Activated CD4-positive, alpha-beta memory T cell treated with anti-CD3 and anti-CD28 coated beads, Interleukin-2, amount 10 ng/mL, durations not matched to agents 7 days and 5 days (primary cell): Measurements from ENCODE around the gene CTNNA3. TPM values are rescaled to one million over a fixed set of nuclear protein-coding genes. Genes with fewer than 3 reads are reported as not detected.
"Not testable (repeated sequence)": the region's sequence is repeated elsewhere in the genome, so short reads cannot be mapped to it uniquely, and the experiment has no call there.

Experiments
- CTCF ChIA-PET: fragments of 350-600 bp; sonication (Branson Sonifier 250); formaldehyde crosslinking; loops from one replicate; lab custom pipeline; 2021; ENCODE audit warnings: antibody characterized with exemption, inconsistent platforms; lab: Charles Lee
- POLR2A ChIA-PET: fragments of 350-600 bp; sonication (Branson Sonifier 250); formaldehyde crosslinking; loops from one replicate; lab custom pipeline; 2021; ENCODE audit warnings: antibody characterized with exemption; lab: Charles Lee
- DNase-seq: peaks from one replicate; pipeline ENCODE4 v3.0.0-alpha.2; 2020
- H3K27ac Mint-ChIP-seq: one replicate; pipeline ENCODE4 v1.8.0; 2021; ENCODE audit warnings: mild to moderate bottlenecking, mixed read lengths
- H3K27me3 Mint-ChIP-seq: one replicate; pipeline ENCODE4 v1.8.0; 2021; ENCODE audit warnings: mixed read lengths
- H3K36me3 Mint-ChIP-seq: one replicate; pipeline ENCODE4 v1.8.0; 2021; ENCODE audit warnings: low read depth, mixed read lengths
- H3K4me1 Mint-ChIP-seq: one replicate; pipeline ENCODE4 v1.8.0; 2021; ENCODE audit warnings: mixed read lengths
- H3K4me3 Mint-ChIP-seq: one replicate; pipeline ENCODE4 v1.8.0; 2021; ENCODE audit warnings: mild to moderate bottlenecking, mixed read lengths
- H3K9me3 Mint-ChIP-seq: one replicate; pipeline ENCODE4 v1.8.0; 2021; ENCODE audit warnings: mixed read lengths
- total RNA-seq, 2 experiments: library from RNA; stranded (reverse); gene quantifications; one replicate each; pipeline ENCODE4 v1.2.3, GENCODE V29; 2021

Gene CTNNA3
- total RNA-seq, 2 experiments from 2014 or later = 0.78 TPM; not detected in 1

GRCh38 chr10:67691861-67692260, 4.1 kb downstream of the CTNNA3 start:
- H3K27ac Mint-ChIP-seq, POLR2A ChIA-PET, H3K9me3 Mint-ChIP-seq, CTCF ChIA-PET, H3K4me1 Mint-ChIP-seq, H3K36me3 Mint-ChIP-seq, DNase-seq, H3K4me3 Mint-ChIP-seq: not testable (repeated sequence)
- peaks cover 27% of the 10 kb centered on the region for H3K27me3 Mint-ChIP-seq

DNA sequence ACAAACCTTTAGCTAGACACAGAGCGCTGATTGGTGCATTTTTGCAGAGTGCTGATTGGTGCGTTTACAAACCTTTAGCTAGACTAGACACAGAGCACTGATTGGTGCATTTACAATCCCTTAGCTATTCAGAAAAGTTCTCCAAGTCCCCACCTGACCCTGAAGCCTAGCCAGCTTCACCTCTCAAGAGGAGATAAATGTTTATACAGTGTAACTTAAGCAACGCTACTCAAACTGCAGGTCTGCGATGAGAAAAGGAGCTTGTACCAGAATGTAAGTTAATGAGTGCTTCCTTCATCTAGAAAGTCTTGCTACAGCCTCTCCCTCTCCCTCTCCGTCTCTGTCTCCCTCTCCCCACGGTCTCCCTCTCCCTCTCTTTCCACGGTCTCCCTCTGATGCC, 5.5 kb downstream of the CTNNA3 start:
- H3K27ac Mint-ChIP-seq, H3K4me1 Mint-ChIP-seq, DNase-seq, H3K9me3 Mint-ChIP-seq, CTCF ChIA-PET, POLR2A ChIA-PET, H3K36me3 Mint-ChIP-seq, H3K4me3 Mint-ChIP-seq: not testable (repeated sequence)
- H3K27me3 Mint-ChIP-seq = peaks cover 14% of the 10 kb centered on the region

- POLR2A ChIA-PET, H3K4me1 Mint-ChIP-seq, H3K4me3 Mint-ChIP-seq, H3K27ac Mint-ChIP-seq, H3K27me3 Mint-ChIP-seq, H3K36me3 Mint-ChIP-seq, DNase-seq: not testable (repeated sequence)
- CTCF ChIA-PET = interaction anchor here (1.7 kb wide), 1 partner anchor 13 kb away, joined by 6 read pairs; no protein-coding TSS in a partner anchor
- peaks cover 22% of the 10 kb centered on the region for H3K9me3 Mint-ChIP-seq
These were observed 11.9 kb downstream of the CTNNA3 start for GRCh38 chr10:67684140-67684539.

DNA sequence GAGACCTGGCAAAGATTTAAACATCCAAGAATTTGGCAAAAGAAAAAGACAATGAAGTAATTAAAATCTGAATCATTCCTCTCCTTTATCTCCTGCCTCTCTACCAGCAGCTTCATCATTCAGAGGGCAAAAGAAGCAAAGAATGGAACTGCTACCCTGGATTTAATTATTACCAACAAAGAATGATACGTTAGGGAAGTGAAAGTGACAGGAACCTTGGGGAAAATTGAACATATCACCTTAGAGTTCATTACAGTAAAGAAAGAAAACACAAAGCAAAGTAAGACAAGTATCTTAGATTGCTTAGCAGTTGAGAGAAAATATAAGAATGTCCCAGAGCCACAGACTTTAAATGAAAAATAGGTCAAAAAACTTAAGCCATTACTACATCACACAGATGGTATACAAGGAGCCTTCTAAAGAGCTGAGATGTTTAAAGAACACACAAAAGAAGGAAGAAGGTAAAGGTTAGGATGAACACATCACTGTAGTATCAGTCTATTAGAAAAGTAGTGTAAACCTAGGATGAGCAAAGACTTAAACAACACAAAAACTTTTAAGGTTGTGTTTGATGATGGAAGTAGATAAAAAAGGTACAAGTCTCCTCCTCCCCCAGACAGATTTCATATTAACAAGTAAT, 17.5 kb downstream of the CTNNA3 start:
- H3K36me3 Mint-ChIP-seq = no peaks in the 10 kb centered on the region

DNA sequence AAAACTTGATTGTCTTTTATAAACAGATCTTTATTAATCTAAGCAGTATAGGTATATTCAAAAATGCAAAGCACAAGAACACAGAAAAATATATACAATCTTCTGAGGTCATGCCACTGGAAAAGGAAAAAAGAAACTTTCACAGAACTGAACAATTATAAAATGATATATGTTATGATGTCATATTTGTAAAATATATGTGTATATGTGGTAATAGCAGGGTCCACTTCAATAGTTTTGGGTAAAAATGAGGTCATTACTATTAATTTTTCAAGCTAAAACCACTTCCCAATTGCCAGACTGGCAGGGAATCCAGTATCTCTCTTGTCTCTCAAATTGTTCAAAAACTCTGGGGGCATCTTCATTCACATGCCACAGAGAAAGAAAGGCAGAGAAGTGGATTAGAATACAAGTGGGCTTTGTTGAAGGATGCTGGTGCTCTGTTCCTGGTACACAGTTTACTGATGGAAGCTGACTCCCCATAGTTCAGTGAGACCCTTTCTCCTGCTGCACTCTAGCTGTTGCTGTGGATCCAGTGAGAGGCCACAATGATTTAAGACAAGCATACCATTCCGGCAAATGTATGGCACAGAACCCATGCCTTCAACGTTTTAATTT, 19.7 kb downstream of the CTNNA3 start:
- H3K9me3 Mint-ChIP-seq = no peaks in the 10 kb centered on the region
- H3K27me3 Mint-ChIP-seq = peaks cover 18% of the 10 kb centered on the region
- H3K36me3 Mint-ChIP-seq = no peaks in the 10 kb centered on the region
- H3K27ac Mint-ChIP-seq = no peak overlapping the region
- POLR2A ChIA-PET = no interaction called here
- no peaks in the 10 kb centered on the region for H3K4me1 Mint-ChIP-seq
- no peak overlapping the region for H3K4me3 Mint-ChIP-seq
- CTCF ChIA-PET = interaction anchor here (1.3 kb wide), 1 partner anchor 11 kb away, joined by 3 read pairs; no protein-coding TSS in a partner anchor
- DNase-seq = no peak

More for the DNA sequence above, 17.5 kb downstream of the CTNNA3 start:
- no peak overlapping the region for H3K27ac Mint-ChIP-seq
- peaks cover 18% of the 10 kb centered on the region for H3K27me3 Mint-ChIP-seq
- no peaks in the 10 kb centered on the region for H3K4me1 Mint-ChIP-seq
- ChIA-PET POLR2A (no interaction called here), CTCF (no interaction called here)
- no peak overlapping the region for H3K4me3 Mint-ChIP-seq
- no peak for DNase-seq
- peaks cover 3% of the 10 kb centered on the region for H3K9me3 Mint-ChIP-seq

DNA sequence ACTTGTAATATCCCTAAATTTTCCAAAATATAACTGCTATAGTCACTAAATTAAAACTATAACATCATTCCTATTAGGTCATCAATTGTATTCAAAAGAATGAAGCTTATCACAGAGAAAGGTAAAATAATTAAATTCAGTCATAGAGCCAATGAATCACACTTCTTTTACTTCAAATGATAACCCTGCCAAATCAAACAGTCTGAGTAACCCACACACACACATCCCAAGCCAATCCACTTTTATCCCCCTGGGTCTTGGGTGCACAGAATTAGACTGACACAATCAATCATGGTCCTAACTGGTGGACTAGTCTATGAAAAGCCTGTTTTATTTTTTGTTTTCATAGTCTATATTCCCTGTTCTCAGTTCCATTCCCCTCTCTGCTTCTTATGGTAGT, 25.6 kb downstream of the CTNNA3 start:
- DNase-seq = no peak
- Mint-ChIP-seq H3K27ac (no peak overlapping the region), H3K4me3 (no peak overlapping the region), H3K27me3 (peaks cover 4% of the 10 kb centered on the region), H3K4me1 (no peaks in the 10 kb centered on the region), H3K9me3 (no peaks in the 10 kb centered on the region), H3K36me3 (no peaks in the 10 kb centered on the region)
- ChIA-PET CTCF (interaction anchor here (1.6 kb wide), 1 partner anchor 27 kb away, joined by 6 read pairs; no protein-coding TSS in a partner anchor), POLR2A (no interaction called here)

- Mint-ChIP-seq H3K4me3 (no peak overlapping the region), H3K4me1 (no peaks in the 10 kb centered on the region), H3K27ac (no peak overlapping the region), H3K27me3 (peaks cover 2% of the 10 kb centered on the region), H3K36me3 (no peaks in the 10 kb centered on the region), H3K9me3 (no peaks in the 10 kb centered on the region)
- CTCF ChIA-PET = interaction anchor here (1.0 to 1.6 kb wide), 2 partner anchors 27 to 110 kb away, joined by 4 to 6 read pairs; no protein-coding TSS in a partner anchor
- POLR2A ChIA-PET = no interaction called here
- no peak for DNase-seq
These were observed 26.0 kb downstream of the CTNNA3 start for GRCh38 chr10:67669978-67670377.

GRCh38 chr10:67668448-67668847, 27.5 kb downstream of the CTNNA3 start:
- no peak for DNase-seq
- CTCF ChIA-PET = no interaction called here
- Mint-ChIP-seq H3K9me3 (no peaks in the 10 kb centered on the region), H3K27me3 (no peaks in the 10 kb centered on the region), H3K4me3 (no peak overlapping the region), H3K4me1 (no peaks in the 10 kb centered on the region), H3K27ac (no peak overlapping the region), H3K36me3 (no peaks in the 10 kb centered on the region)
- POLR2A ChIA-PET = no interaction called here

GRCh38 chr10:67667035-67667425, 29.0 kb downstream of the CTNNA3 start:
- POLR2A ChIA-PET = interaction anchor here (0.8 to 1.1 kb wide), 3 partner anchors 30 to 96 kb away, joined by 3 read pairs; no protein-coding TSS in a partner anchor
- Mint-ChIP-seq H3K27ac (no peak overlapping the region), H3K36me3 (no peaks in the 10 kb centered on the region), H3K4me1 (no peaks in the 10 kb centered on the region), H3K9me3 (no peaks in the 10 kb centered on the region), H3K27me3 (no peaks in the 10 kb centered on the region), H3K4me3 (no peak overlapping the region)
- CTCF ChIA-PET = interaction anchor here (0.9 to 6.5 kb wide), 6 partner anchors 30 to 121 kb away, joined by 3 to 69 read pairs (median 6); no protein-coding TSS in a partner anchor
- DNase-seq = no peak

GRCh38 chr10:67666416-67667034, 29.5 kb downstream of the CTNNA3 start:
- Mint-ChIP-seq H3K4me3 (no peak overlapping the region), H3K27ac (no peak overlapping the region), H3K4me1 (no peaks in the 10 kb centered on the region), H3K27me3 (no peaks in the 10 kb centered on the region), H3K9me3 (no peaks in the 10 kb centered on the region), H3K36me3 (no peaks in the 10 kb centered on the region)
- no peak for DNase-seq
- ChIA-PET POLR2A (interaction anchor here (0.8 to 1.1 kb wide), 3 partner anchors 31 to 97 kb away, joined by 3 read pairs; no protein-coding TSS in a partner anchor), CTCF (interaction anchor here (0.9 to 6.5 kb wide), 8 partner anchors 10 to 122 kb away, joined by 3 to 69 read pairs (median 4); no protein-coding TSS in a partner anchor)

GRCh38 chr10:67665491-67665890, 30.5 kb downstream of the CTNNA3 start:
- Mint-ChIP-seq H3K27ac (no peak overlapping the region), H3K27me3 (no peaks in the 10 kb centered on the region), H3K4me1 (no peaks in the 10 kb centered on the region), H3K9me3 (no peaks in the 10 kb centered on the region), H3K36me3 (no peaks in the 10 kb centered on the region), H3K4me3 (no peak overlapping the region)
- no peak for DNase-seq
- ChIA-PET CTCF (interaction anchor here (1.1 to 6.5 kb wide), 5 partner anchors 11 to 117 kb away, joined by 3 to 69 read pairs (median 6); no protein-coding TSS in a partner anchor), POLR2A (no interaction called here)

DNA sequence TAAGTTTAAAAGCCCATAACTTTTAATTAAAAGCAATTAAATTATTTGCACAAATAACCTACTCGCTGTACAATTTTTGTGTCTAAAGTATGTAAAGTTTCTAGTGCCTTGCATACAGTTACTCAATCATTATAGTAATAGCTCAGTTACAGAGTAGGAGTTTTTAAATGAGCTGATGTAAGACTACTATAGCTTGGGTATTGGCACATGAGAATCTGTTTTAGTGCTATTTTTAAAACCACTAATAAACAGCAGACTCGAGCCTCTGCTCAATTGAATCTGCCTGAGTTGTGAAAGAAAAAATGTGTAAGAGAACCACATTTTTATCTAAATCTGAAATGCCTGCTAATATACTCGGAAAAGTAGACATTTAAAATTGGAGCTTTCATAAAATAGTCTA, 31.1 kb downstream of the CTNNA3 start:
- ChIA-PET POLR2A (no interaction called here), CTCF (interaction anchor here (1.7 to 6.5 kb wide), 3 partner anchors 12 to 114 kb away, joined by 3 to 69 read pairs (median 6); no protein-coding TSS in a partner anchor)
- no peak for DNase-seq
- H3K27me3 Mint-ChIP-seq = peaks cover 3% of the 10 kb centered on the region
- H3K9me3 Mint-ChIP-seq = no peaks in the 10 kb centered on the region
- H3K4me3 Mint-ChIP-seq = no peak overlapping the region
- H3K4me1 Mint-ChIP-seq = no peaks in the 10 kb centered on the region
- H3K36me3 Mint-ChIP-seq = no peaks in the 10 kb centered on the region
- no peak overlapping the region for H3K27ac Mint-ChIP-seq
